H1 (cell line): ENCODE measurements around the gene CACNA2D4. TPM values are rescaled to one million over a fixed set of nuclear protein-coding genes. Genes with fewer than 3 reads are reported as not detected.

ENCODE experiments used
- ASH2L ChIP-seq: fragments of 200-600, 300-600 bp; sonication (generic); IDR thresholded peaks from one replicate; pipeline ENCODE4 v1.7.1; 2017; ENCODE audit warnings: low read length
- CHD2 ChIP-seq: IDR thresholded peaks from 2 replicates; pipeline ENCODE4 v1.6.1; 2012; ENCODE audit warnings: low read length, improper control_type of control experiment
- CTCF ChIP-seq, 3 experiments: IDR thresholded peaks; 1 replicate in 2 of 3; 2 replicates in 1 of 3; pipeline versions ENCODE4 v1.5.1 to v1.6.1; 2011; ENCODE audit warnings: low read length in 3 of 3, mild to moderate bottlenecking in 3 of 3, inconsistent platforms in 2 of 3, low read depth in 1 of 3, moderate library complexity in 1 of 3; ENCODE audit not compliant: insufficient read depth in 1 of 3; ENCODE audit errors: control extremely low read depth in 1 of 3
- POLR2AphosphoS5 ChIP-seq: IDR thresholded peaks from 2 replicates; pipeline ENCODE4 v1.6.1; 2011; ENCODE audit warnings: low read depth, low read length
- polyA plus RNA-seq, 7 experiments: library from polyadenylated mRNA; depleted of rRNA in 3 of 7; stranded (reverse) in 5 of 7; unstranded in 2 of 7; fragments of >200 nt in 5 of 7; fragments of 200-250 nt in 2 of 7; gene quantifications; 1 replicate in 5 of 7; 2 replicates in 1 of 7; 4 replicates in 1 of 7; pipeline versions ENCODE4 v1.2.1 to v1.2.3, GENCODE V29; 2011 to 2013; ENCODE audit warnings: missing spikeins in 2 of 7, mixed read lengths in 2 of 7
- total RNA-seq: library from RNA; stranded (reverse); fragmentation: NEBNext Ultra II Directional; extraction: Animal tissue kit (Norgen Biotek cat#: 25700); gene quantifications from 2 replicates; pipeline ENCODE4 v1.2.1, GENCODE V29; 2021

CACNA2D4 gene
- total and polyA plus RNA-seq, 2 of the 8 experiments (the other 6 are each of a cell fraction or from before 2014, with no cell fraction given), result 0.44 to 0.88 TPM

- TF ChIP-seq CHD2 (no peak), POLR2AphosphoS5 (no peak), ASH2L (no peak), CTCF (IDR thresholded peaks at IDR 0.05; ENCODE audit: control extremely low read depth in 1 of 3, insufficient read depth in 1 of 3, low read depth in 1 of 3, low read length in 3 of 3) (no peak)
Measured at GRCh38 chr12:1758887-1759286, 159.6 kb downstream of the CACNA2D4 start (continued).
